ENCODE measurements around the gene MAGI2.

DNA sequence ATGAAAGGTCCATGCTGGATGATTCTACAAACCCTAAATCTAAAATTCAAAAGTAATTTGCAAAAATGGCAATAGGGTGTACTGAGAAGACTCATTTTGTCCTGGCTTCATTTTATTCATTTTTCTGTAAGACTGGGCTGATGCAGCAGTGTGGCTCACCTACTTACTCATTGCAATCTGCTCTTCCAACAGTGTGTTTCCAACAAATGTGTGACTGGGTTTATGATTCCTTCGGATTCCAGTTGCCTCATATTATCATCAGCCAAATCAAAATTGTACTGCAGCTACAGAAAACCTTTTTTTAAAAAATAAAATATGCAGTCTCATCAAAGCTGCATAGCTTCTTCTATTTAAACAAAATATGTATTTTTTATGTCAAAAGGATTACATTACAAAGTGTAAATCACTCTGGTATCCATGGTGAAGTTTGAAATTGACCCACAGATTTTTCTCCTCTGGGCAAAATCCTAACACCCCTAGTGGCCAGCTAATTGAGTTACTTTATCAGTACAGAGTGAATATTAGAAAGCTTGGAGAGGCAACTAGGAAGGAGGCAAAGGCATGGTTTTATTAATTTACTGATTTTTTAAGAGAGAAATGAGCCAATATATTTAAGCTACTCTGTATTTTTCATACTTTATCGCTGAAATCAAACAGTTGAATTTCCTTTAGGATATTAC is 390.3 kb downstream of the MAGI2 start:
- TF ChIP-seq POLR2A (IDR thresholded peaks at IDR 0.05; ENCODE audit: low read length) (no peak), GATA1 (IDR thresholded peaks at IDR 0.05; ENCODE audit: low read depth, low read length) (no peak)
